GM19240 (cell line): Measurements from ENCODE around the gene ARHGEF2.

Source experiments
- DNase-seq: peaks from one replicate; pipeline ENCODE4 v3.0.0; 2011; ENCODE audit warnings: low spot score; ENCODE audit not compliant: insufficient read length

Gene ARHGEF2

DNA sequence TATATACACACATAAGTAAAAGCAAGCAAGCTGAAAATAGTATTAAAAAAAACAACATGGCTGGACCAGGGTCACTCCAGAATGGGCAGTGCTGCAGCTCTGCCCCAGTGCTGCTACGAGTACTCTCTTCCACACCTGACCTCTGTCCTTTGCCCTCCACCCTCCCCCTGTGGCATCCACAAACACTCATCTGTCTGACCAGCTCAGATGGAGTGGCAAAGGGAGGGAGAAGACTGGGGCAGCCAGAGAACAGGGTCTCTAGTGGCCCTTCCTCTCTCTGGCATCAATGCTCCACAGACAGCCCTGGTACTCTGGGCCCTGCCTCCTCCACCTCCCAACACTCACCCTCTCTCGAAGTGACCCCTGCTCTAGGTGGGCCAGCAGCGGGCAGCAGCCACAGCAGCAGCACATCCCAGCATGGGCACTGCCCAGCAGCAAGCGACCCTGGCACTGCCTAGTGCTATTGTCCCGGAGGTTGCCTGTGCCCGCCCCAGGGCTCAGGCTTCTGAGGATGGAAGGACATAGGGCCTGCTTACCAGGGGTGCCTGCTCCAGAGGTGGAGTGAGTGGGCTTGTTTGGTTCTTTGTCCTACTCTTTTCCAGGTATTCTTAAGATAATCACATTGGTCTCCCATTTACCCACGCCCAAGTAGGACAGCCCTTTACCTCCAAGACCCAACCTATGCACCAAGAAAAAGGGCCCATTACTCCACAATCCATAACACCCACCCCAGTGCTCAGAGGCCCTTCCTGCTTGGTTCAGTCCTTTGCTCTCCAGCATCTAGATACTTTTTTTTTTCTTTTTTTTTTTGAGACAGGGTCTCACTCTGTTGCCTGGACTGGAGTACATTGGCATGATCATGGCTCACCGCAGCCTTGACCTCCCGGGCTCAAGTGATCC, 6.2 kb downstream of the ARHGEF2 start:
- no peak for DNase-seq

DNA sequence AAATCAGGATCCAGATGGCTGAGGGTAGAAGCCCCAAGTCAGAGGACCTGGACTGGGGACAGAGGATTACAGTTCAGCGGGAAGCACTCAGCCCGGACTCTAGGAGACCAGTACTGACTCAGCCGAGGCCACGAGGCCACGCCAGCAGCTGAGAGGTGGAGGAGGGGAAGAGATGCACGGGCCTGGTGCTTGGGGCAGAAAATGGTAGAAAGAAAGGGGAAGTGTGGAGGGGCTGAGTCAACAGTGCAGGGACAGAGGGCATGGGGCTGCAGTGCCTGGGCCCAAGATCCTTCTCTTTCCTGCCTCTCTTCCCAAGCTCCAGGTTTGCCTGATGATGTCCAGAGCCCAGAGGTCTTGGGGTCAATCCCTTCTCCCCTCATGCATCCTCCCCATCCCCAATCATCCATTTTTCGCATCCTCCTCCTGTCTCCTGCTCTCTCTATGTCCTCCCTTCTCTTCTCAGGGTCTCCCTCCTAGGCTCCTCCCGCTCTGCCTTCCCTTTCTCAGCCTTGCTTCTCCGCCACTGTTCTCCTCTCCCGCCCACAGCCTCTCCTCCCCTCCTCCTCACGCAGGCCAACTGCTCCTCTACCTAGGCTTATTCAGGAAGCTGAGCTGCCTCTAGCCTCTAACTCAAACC, 7.7 kb downstream of the ARHGEF2 start:
- DNase-seq, result no peak

DNA sequence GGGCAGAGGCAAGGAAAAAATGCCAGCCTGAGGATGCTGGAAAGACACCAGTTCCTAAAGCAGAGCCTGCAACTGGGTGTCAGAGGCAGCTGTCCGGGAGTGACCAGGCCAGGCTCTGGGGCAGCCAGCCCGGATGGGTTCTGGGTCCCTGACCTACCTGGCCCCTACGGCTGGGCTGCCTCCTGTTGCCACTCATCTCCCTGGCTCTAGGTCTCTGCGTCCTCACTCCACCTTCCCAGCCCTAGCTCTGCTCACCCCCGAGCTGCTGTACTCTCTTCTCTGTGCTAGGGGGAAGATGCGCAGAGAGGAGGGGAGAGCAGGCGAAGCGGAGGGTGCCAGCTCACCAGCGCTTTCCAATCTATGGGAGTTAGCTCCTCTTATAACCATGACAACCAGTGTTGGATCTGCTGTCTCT, 9.0 kb downstream of the ARHGEF2 start:
- DNase-seq, result no peak

DNA sequence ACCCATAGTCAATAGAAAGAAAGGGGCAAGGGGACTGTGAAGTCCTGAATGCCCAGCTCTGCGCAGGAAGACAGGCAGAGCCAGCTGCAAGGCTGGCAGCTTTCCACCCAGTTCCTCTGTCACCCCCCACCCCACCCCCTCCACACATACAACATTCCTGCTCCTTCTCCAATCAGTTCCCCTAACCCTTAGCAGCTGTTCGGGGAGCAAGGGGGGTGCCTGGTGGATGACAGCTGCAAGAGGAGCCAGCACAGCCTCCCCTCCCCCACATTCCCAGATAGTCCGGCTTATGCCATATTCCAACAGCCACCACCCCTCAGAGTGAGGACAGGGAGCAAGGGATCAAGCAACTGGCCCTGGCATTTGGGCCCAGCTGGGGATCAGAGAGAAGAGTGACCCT, 9.7 kb downstream of the ARHGEF2 start:
- DNase-seq, result no peak

DNA sequence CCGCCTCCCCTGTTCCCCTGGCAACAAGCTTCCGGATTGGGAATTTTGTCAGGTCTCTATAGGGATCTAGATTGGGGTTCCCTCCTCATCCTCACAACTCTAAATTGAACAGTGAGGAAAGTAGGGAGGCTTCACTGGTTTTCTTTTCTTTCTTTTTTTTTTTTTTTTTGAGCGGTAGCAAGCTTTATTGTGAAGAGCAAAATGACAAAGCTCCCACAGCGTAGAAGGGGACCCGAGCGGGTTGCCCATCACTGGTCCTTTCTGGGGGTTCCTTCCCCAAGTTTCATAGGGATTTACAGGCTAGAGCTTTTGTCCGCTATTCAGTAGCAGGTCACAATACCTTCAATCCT, 10.3 kb downstream of the ARHGEF2 start:
- no peak for DNase-seq

DNA sequence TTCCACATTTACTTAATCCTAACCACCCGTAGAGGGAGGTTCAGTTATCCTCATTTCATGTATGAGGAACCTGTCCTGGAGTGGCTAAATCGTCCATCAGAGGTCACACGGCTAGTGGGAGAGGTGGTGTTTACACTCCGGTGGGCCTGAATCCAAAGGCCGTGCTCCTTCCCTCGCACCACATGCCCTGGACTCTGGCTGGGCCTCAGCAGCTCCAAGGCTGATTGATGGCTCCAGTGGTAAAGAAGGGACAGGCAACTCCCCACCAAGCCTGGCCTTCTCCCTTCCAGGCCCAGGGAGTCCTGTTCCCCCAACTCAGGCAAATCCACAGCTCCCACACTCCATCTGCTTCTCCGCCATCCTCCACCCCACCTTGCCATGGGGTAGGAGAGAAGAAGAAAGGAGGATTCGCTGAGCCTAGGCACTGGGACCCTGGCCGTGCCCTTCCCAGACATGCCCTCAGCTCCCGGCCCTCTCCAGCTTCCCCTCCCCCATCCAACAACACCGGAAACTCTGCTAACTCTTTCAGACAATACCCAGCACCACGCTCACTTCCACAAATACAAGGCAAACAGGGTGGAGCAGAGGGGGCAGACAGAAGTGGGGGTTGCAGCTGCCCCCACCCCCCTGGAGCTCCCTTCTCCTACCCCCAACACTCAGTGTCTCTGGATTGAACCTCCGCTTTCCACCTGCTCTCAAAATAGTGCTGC, 10.9 kb downstream of the ARHGEF2 start:
- DNase-seq, result no peak

DNA sequence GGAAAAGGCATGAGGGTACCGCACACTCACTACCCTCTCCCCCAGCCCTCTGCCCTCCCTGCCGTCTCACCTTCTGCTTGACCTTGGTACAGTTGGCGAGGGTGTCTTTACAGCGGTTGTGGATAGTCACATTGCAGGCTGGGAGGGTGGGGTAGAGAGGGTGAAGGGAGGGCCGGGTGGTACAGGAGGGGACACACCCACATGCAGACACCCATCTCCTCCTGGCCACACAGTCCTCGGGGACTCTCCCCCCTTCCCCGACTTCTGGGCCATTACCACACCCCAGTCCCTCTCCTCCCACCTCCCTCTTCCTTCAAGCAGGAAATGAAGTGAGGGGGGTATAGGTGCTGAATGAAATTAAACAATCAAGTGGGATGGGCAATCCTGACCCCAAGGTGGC, 11.6 kb downstream of the ARHGEF2 start:
- DNase-seq, result no peak

DNA sequence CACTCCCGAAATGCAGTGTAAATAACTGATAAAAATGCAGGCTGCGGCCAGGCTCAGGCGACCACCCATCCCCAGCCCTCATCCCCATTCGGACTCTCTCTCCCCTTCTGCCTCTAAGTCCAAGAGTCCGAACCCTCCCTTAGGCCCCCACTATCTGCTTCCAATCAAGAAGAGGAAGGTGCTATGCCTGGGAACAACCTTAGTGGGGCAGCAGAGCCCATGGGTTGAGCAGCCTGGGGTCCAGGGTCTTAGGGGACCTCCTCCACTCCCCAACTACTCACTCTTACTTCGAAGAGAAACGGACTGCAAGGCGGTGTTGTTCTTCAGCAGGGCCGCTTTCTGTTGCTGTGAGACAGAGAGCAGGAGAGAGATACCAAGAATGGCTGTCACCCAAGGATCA, 12.2 kb downstream of the ARHGEF2 start:
- DNase-seq, result no peak

DNA sequence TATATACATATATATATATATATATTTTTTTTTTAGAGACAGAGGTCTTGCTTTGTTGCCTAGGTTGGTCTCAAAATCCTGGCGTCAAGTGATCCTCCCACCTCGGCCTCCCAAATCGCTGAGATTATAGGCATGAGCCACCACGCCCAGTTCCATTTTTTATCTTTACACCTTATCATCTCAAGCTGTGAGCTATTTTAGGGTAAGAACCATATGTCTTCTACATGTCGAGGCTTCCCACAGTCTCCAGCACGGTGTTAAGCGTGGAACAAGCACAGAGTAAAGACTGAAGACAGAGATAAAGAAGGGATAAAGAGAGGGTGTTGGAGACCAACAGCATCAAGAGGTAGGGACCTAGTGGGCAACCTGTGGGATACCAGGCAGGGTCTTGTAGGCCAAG, 14.2 kb downstream of the ARHGEF2 start:
- DNase-seq, result no peak

DNA sequence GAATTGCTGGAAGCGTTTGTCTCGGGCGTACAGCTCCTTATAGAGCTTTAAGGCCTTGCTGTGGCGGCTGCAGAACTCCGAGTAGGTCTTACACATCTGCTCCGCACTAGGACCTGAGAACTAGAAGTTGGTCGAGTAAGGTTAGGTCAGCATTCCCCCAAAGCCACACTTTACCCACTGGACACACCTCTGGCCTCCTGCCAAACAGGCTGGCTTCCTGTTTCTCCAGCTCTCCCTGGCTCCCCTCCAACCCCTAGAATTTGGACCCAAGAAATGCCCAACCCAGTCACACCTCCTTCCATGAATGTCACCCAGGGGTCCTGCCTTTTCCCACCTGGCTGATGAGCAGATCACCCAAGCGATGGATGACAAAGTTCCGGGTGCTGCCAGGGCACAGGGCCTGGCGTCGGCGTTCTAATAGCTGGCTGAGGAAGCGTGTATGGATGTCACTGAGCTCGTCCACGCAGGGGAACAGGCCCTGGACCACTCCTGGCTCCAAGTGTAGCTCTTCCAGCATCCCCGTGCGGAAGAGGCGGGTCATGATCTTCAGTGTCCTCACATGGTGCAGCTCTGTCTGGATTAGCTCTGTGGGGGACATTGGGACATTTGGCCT, 15.6 kb downstream of the ARHGEF2 start:
- no peak for DNase-seq

DNA sequence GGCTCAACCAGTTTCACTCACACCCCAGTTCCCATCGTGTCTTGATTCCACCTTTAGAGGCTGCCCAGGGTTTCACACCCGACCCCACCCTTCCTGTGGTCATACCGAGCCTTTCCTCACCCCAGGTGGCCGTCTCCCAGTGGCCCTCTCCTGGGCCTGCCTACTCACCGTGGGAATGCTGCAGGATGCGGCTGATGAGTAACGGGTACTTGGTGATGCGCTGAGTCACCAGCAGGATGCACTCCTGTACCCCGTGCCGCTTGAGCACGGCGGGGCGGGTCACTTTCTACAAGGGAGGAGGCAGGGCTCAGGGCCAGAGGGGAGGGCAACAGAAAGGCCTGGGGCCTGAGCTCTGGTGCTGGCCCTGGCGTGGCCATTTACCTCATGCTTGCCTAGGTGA, 16.4 kb downstream of the ARHGEF2 start:
- no peak for DNase-seq

DNA sequence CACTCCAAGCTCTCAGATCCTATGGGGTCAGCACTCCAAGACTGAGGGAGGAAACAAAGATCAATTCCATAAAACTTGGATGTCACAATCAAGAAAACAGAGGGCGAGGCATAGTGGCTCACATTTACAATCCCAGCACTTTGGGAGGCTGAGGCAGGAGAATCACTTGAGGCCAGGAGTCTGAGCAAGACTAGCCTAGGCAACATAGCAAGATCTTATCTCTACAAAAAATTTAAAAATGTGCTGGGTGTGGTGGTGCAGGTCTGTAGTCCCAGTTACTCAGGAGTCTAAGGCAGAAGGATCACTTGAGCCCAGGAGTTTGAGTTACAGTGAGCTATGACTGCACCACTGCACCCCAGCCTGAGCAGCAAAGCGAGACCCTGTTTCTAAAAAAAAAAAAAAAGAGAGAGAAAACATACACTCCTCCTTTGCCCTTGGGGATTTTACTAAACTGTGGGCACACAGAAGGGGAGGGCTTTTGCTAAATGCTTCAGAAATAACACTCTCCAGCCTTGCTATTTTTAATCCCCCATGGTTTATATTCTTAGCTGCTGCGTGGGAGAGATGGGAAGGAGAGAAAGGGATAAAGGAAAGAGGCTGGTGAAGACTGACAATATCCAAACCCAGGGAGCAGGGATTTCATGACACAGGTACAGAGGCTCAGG, 18.1 kb downstream of the ARHGEF2 start:
- DNase-seq, result no peak

DNA sequence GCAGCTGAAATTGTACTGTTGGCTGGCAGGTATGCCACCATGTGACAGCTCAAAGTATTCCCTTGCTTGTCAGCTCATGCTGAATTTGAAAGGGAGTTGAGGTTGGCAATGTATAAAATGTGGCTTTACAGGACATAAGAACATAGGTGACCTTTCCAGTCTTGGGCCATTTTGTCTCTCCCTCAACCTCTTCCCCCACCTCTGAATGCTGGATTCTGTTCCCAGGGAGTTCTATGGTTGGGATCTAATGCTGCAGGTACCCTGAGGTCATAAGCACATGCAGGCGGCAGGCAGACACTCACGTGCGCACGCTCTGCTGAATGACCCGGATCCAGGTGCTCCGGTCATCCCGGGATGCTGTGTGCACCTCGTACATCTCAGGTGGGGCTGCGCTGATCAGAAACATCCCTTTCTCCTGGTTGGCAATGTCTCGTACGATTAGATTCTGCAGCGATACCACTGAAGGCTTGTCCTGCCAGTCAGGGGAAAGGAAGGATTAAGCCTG, 20.9 kb downstream of the ARHGEF2 start:
- DNase-seq, result no peak

DNA sequence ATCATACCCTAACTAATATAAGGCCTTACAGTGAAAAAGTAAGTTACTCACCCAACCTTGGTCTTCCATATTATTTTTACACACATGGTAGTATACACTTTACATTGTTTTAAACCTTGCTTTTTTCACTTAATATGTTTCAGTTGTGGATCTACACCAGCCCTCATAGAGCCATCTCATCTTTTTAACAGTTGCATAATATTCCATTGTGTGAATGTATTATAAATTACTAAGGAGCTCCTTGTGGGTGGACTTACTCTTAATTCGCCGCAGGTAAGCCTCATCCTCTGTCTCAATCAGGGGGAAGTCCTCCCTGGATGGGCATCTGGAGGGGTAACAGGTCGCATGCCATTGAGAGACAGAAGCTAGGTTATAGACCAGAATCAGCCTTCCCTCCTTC, 23.7 kb downstream of the ARHGEF2 start:
- no peak for DNase-seq

DNA sequence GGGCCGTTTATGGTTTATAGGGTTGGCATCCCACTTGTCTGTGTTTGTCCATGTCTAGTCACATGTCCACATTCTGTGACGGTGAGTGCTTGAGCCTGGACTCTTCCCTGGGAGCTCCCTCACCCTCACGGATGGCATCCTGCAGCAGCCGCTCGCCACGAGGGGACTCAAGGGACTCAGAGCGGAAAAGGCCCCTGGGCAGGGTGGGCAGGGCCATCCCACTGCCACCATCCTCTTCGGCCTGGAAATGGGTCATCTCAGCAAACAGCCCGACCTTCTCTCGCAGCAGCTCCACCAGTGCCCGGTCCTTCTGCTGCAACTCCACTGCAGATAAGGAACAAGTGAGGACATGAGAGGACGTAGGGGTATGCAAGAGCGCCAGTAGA, 25.8 kb downstream of the ARHGEF2 start:
- no peak for DNase-seq

DNA sequence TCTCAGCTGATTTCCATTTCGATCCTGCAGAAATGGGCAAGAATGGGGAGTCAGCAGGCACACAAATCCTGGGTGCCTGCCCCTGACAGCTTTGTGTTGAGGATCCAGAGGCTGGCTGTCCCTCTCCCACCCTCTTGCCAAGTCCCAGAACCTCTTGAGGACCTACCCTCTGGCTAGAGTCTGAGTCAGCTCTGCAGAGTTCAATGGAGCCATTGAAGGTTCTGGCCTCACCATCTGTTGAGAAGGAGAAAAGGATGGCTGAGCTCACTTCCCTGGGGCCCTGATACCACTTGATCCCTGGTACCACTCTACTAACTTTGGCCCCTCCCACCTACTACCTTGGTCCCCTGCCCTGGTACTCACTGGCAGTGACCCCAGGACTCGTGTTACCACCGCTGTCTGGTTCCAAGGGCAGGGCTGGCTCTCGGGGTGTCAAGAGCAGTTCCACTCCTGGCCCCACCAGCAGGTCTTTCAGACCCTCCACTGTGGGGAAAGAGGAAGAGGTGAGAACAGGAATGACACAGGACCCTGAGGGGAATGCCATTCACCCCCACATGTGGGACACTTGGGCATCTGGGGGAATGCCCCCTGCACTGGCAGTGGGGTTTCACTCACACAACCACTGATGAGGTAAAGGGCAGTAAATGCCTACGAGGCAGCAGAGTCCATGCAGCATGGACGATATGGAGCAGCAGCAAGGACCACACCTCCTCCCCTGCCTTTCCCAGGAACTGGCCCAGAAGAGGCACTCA, 26.4 kb downstream of the ARHGEF2 start:
- DNase-seq, result no peak

DNA sequence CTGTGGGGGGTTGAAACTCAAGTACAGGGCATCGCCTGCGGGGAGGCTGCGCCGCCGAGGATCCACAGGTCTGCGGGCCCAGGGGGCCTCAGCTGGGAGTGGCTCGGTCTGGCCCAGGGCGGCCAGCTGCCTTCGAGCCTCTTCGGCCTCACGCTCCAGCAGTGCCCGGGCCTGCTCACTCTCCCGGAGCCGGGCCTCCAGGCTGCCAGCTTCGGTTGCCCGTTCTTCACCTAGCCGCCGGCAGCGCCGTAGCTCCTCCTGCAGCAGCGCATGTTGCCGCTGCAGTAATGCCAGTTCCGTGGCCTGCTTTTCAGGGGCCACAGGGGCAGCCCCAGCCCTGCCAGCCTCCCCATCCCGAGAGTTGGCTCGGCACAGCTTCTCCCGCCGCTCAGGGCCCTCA, 27.5 kb downstream of the ARHGEF2 start:
- DNase-seq, result no peak

DNA sequence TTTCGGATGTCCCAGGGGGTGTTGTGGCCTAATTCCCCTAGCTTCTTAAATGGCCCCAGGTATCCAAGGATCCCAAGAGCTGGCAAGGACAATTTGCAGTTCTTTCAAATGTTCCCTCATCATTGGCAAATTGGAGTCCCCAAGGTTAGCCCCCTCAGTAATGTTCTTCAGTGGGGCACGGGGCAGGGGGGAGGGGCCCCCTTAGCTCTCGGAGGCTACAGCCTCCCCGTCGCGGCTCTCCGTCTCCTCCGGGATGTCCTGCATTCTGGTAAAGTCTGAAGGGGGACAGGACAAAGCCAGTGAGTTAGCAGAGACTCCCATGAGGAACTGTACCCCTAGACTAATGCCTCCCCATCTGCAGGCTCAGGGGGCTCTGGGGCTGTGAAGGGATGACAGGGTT, 30.6 kb downstream of the ARHGEF2 start:
- DNase-seq, result no peak

DNA sequence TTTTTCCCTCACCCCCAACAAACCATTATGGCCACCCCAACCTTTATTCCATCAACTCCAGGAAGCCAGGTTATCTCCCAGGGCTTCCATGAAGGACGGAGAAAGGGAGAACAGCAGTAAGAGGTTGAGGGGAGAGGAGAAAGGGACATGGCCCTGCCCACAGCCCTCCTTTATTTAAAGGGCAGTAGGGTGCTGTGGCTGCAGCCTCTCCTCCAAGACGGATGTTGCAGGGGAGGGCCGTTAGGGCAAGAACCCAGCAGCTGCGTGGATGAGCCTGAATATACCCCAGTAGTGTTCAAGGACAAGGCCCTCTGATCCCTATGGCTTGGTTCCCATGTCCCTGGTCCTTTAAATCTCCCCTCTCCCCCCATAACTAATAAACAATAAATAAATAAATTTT, 31.1 kb downstream of the ARHGEF2 start:
- DNase-seq, result no peak

DNA sequence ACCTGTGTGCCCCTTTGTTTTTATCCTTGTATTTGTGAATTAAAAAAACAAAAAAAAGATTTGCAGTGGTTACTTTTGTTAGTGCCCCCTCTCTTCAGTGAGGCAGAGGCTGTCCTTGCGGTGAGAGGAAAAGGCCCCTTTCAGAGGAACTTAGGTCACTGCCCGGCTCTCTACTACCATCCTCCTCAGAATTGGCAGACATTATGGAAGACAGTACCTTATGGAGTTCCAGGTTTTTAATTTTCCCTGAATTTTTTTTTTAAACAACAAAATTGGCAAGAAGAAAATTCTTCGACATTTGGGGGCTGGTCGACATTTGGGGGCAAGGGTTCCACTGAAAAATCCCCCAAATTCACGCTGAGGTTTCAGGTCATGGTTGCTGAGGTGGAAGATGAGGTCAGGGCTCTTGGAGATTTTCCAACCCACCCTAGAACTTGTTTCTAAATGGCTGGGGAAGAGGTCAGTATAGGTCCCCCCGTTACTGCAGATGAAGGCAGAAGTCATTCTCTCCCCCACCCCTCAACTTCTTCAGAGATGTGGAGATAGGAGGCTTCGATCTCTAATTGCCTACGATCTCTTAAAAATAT, 31.6 kb downstream of the ARHGEF2 start:
- DNase-seq, result no peak
